MCF 10A (cell line): ENCODE results near the gene TPST1. TPM values are rescaled to one million over a fixed set of nuclear protein-coding genes. Genes with fewer than 3 reads are reported as not detected.
A peak's percentile ranks its signal among the peaks of the same experiment; 100 is the strongest.
"Not testable (repeated sequence)": the region's sequence is repeated elsewhere in the genome, so short reads cannot be mapped to it uniquely, and the experiment has no call there.

Source experiments
- BruUV-seq: library from RNA; stranded (reverse); fragments of 400-500 nt; replicated peaks from 2 replicates; lab custom pipeline; 2021; lab: Mats Ljungman, UMichigan
- CTCF ChIA-PET: fragments of 300-600 bp; sonication (Branson Sonifier 250); formaldehyde crosslinking; extraction: SDS; loops from one replicate; lab custom pipeline; 2021; ENCODE audit warnings: antibody characterized with exemption, inconsistent platforms; lab: Yijun Ruan, JAX
- POLR2A ChIA-PET: fragments of 300-600, 350-650 bp; sonication (Branson Sonifier 250); formaldehyde crosslinking; extraction: SDS; loops from one replicate; lab custom pipeline; 2020; ENCODE audit warnings: antibody characterized with exemption, inconsistent platforms; lab: Yijun Ruan, JAX
- DNase-seq: peaks from one replicate; pipeline ENCODE4 v3.0.0-alpha.2; 2018; ENCODE audit not compliant: unreplicated experiment
- H3K27ac Mint-ChIP-seq: one replicate; pipeline ENCODE4 v1.8.0; 2022; ENCODE audit warnings: mild to moderate bottlenecking, low read depth, mixed read lengths; ENCODE audit not compliant: unreplicated experiment
- H3K27me3 Mint-ChIP-seq: one replicate; pipeline ENCODE4 v1.8.0; 2022; ENCODE audit warnings: mixed read lengths; ENCODE audit not compliant: insufficient read depth, unreplicated experiment
- H3K36me3 Mint-ChIP-seq: one replicate; pipeline ENCODE4 v1.8.0; 2022; ENCODE audit warnings: mild to moderate bottlenecking, moderate library complexity, mixed read lengths; ENCODE audit not compliant: insufficient read depth, unreplicated experiment
- H3K4me1 Mint-ChIP-seq: one replicate; pipeline ENCODE4 v1.8.0; 2022; ENCODE audit warnings: mixed read lengths; ENCODE audit not compliant: insufficient read depth, unreplicated experiment
- H3K4me3 Mint-ChIP-seq: one replicate; pipeline ENCODE4 v1.8.0; 2022; ENCODE audit warnings: mild to moderate bottlenecking, moderate library complexity, mixed read lengths; ENCODE audit not compliant: unreplicated experiment
- H3K9me3 Mint-ChIP-seq: one replicate; pipeline ENCODE4 v1.8.0; 2022; ENCODE audit warnings: mixed read lengths; ENCODE audit not compliant: unreplicated experiment
- intact Hi-C: fragments of 100-400 bp; cut with micrococcal nuclease; formaldehyde crosslinking; loops from 2 replicates; pipeline ENCODE4 v1.14.1; 2022
- total RNA-seq: library from RNA; stranded (reverse); gene quantifications from 2 replicates; pipeline ENCODE4 v1.2.3, GENCODE V29; 2022
- TF ChIP-seq, protein P1 (sequence below): fragments of 200-600 bp; IDR thresholded peaks from one replicate; pipeline ENCODE4 v1.8.0; 2022; ENCODE audit warnings: antibody characterized with exemption, mild to moderate bottlenecking; ENCODE audit not compliant: unreplicated experiment

TPST1 gene
- total RNA-seq, 1 experiment from 2014 or later = 3.2 TPM

GRCh38 chr7:66371096-66371824 lies 166.1 kb downstream of the TPST1 start:
- ChIA-PET CTCF (no interaction called here), POLR2A (no interaction called here)
- Mint-ChIP-seq H3K27ac (no peak overlapping the region), H3K27me3 (no peaks in the 10 kb centered on the region), H3K4me3 (no peak overlapping the region), H3K9me3 (no peaks in the 10 kb centered on the region), H3K36me3 (no peaks in the 10 kb centered on the region), H3K4me1 (no peaks in the 10 kb centered on the region)
- intact Hi-C loops = no loop called here
- no TSS peak for BruUV-seq
- no peak for DNase-seq
- TF ChIP-seq, protein P1, sequence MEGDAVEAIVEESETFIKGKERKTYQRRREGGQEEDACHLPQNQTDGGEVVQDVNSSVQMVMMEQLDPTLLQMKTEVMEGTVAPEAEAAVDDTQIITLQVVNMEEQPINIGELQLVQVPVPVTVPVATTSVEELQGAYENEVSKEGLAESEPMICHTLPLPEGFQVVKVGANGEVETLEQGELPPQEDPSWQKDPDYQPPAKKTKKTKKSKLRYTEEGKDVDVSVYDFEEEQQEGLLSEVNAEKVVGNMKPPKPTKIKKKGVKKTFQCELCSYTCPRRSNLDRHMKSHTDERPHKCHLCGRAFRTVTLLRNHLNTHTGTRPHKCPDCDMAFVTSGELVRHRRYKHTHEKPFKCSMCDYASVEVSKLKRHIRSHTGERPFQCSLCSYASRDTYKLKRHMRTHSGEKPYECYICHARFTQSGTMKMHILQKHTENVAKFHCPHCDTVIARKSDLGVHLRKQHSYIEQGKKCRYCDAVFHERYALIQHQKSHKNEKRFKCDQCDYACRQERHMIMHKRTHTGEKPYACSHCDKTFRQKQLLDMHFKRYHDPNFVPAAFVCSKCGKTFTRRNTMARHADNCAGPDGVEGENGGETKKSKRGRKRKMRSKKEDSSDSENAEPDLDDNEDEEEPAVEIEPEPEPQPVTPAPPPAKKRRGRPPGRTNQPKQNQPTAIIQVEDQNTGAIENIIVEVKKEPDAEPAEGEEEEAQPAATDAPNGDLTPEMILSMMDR = no peak

DNA sequence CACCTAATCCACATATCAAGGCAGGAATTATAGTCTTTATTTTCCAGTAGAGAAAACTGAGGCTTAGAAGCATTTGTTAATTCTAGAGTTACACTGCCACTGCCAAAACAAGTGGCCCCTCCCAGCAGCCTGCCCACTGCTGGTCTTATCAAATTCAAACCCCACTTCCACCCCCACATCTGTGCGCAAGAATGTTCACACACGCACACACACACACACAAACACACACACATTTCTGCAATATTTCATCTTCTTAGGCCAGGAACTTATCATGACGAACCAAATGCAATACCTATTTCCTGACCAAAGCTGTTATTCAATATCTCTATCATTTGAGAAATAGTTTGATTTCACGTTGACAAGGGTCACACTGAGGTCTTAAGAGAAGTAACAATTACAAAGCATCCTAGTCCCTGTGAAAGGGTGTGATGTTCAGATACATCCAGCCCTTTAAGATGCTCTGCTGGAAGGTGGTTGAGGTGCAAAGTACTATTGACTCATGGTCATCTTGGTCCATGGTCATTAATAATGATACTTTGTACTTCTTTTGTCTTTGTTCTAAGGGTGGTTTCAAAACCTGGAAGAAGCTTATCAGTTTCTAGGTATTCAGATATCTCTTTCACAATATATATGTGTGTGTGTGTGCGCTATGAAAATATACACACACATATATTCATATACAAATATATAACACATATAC lies 169.2 kb downstream of the TPST1 start:
- BruUV-seq, H3K9me3 Mint-ChIP-seq, H3K27ac Mint-ChIP-seq, H3K36me3 Mint-ChIP-seq, DNase-seq, H3K4me3 Mint-ChIP-seq, H3K27me3 Mint-ChIP-seq, intact Hi-C loops, H3K4me1 Mint-ChIP-seq: not testable (repeated sequence)
- CTCF ChIA-PET = interaction anchor here (0.6 to 0.8 kb wide), 2 partner anchors 115 to 312 kb away, joined by 3 to 5 read pairs; no protein-coding TSS in a partner anchor
- POLR2A ChIA-PET = interaction anchor here (0.5 kb wide), 1 partner anchor 208 kb away, joined by 3 read pairs; no protein-coding TSS in a partner anchor

- H3K27me3 Mint-ChIP-seq = no peaks in the 10 kb centered on the region
- H3K4me1 Mint-ChIP-seq = peaks cover 6% of the 10 kb centered on the region
- intact Hi-C loops = no loop called here
- no peak for DNase-seq
- CTCF ChIA-PET = no interaction called here
- no peak overlapping the region for H3K4me3 Mint-ChIP-seq
- peak overlapping the region; percentile 20 for H3K27ac Mint-ChIP-seq
- H3K9me3 Mint-ChIP-seq = no peaks in the 10 kb centered on the region
- TF ChIP-seq, protein P1 = no peak
- POLR2A ChIA-PET = no interaction called here
- peaks cover 15% of the 10 kb centered on the region for H3K36me3 Mint-ChIP-seq
- BruUV-seq = no TSS peak
Measured at GRCh38 chr7:66376264-66376945, 171.3 kb downstream of the TPST1 start.

DNA sequence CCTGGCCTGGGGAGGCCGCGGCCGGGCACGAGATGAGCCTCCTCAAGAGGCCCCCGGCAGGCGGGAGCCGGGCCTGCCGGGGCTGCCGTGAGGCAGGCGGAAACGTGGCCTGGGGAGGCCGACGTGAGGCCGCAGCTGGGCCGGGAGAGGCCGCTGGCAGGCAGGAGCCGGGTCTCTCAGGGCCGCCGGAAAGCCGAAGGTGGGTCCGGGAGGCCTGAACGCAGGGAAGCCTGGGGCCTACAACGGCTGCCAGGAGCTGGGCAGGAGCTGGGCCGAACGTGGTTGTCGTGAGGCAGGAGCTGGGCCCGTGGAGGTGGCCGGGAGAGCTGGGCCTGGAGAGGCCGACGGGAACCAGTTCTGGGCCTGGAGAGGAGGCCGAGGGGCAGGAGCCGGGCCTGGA lies 171.9 kb downstream of the TPST1 start:
- DNase-seq = no peak
- no TSS peak for BruUV-seq
- Mint-ChIP-seq H3K27me3 (no peaks in the 10 kb centered on the region), H3K4me3 (no peak overlapping the region), H3K36me3 (peaks cover 15% of the 10 kb centered on the region), H3K4me1 (peaks cover 6% of the 10 kb centered on the region), H3K27ac (no peak overlapping the region), H3K9me3 (no peaks in the 10 kb centered on the region)
- ChIA-PET POLR2A (no interaction called here), CTCF (interaction anchor here (0.6 to 0.9 kb wide), 2 partner anchors 108 to 165 kb away, joined by 3 read pairs; no protein-coding TSS in a partner anchor)
- intact Hi-C loops = no loop called here
- TF ChIP-seq, protein P1 = no peak
